Smooth muscle cell (in vitro differentiated cells): ENCODE results near the gene FMO5. TPM values are rescaled to one million over a fixed set of nuclear protein-coding genes. Genes with fewer than 3 reads are reported as not detected.

Source experiments
- DNase-seq: peaks from one replicate; lab custom pipeline; 2025; ENCODE audit not compliant: unreplicated experiment; lab: John Stamatoyannopoulos, UW
- H2AFZ ChIP-seq: fragments of 200-600 bp; sonication (generic); 2 replicates; pipeline ENCODE4 v1.6.0; 2016; ENCODE audit warnings: antibody characterized with exemption, low read depth, mild to moderate bottlenecking
- H3F3A ChIP-seq: fragments of 200-600 bp; sonication (generic); 2 replicates; pipeline ENCODE4 v1.6.0; 2017; ENCODE audit warnings: antibody characterized with exemption, low read depth
- H3K27ac ChIP-seq: fragments of 200-600 bp; sonication (generic); 2 replicates; pipeline ENCODE4 v1.5.1; 2016; ENCODE audit warnings: low read depth, mild to moderate bottlenecking
- H3K27me3 ChIP-seq: fragments of 200-600 bp; sonication (generic); 2 replicates; pipeline ENCODE4 v1.6.1; 2016; ENCODE audit warnings: low read depth, mild to moderate bottlenecking
- H3K36me3 ChIP-seq: fragments of 200-600 bp; sonication (generic); 2 replicates; pipeline ENCODE4 v1.5.1; 2016; ENCODE audit warnings: low read depth
- H3K4me1 ChIP-seq: fragments of 200-600 bp; sonication (generic); 2 replicates; pipeline ENCODE4 v1.5.1; 2016; ENCODE audit warnings: low read depth
- H3K4me2 ChIP-seq: fragments of 200-600 bp; sonication (generic); 2 replicates; pipeline ENCODE4 v1.6.0; 2016; ENCODE audit warnings: mild to moderate bottlenecking
- H3K4me3 ChIP-seq: fragments of 200-600 bp; sonication (generic); 2 replicates; pipeline ENCODE4 v1.5.1; 2016; ENCODE audit warnings: mild to moderate bottlenecking
- H3K79me2 ChIP-seq: fragments of 200-600 bp; sonication (generic); 2 replicates; pipeline ENCODE4 v1.6.0; 2016; ENCODE audit warnings: low read depth, mild to moderate bottlenecking
- H3K9ac ChIP-seq: fragments of 200-600 bp; sonication (generic); 2 replicates; pipeline ENCODE4 v1.6.0; 2016; ENCODE audit warnings: low read depth
- H3K9me3 ChIP-seq: fragments of 200-600 bp; sonication (generic); replicated peaks from 2 replicates; pipeline ENCODE4 v1.5.1; 2016; ENCODE audit warnings: low read depth
- H4K20me1 ChIP-seq: fragments of 200-600 bp; sonication (generic); 2 replicates; pipeline ENCODE4 v1.6.0; 2016; ENCODE audit warnings: low read depth
- WGBS: methylation state at CpG from one replicate; pipeline ENCODE4 v1.1.7; 2016; ENCODE audit warnings: low lambda C conversion rate; 5-methylcytosine and 5-hydroxymethylcytosine counted together
- polyA plus RNA-seq: library from polyadenylated mRNA; unstranded; fragments of >200 nt; fragmentation: Nextera tagmentation; extraction: Ambion mirVana; gene quantifications from 2 replicates; pipeline ENCODE4 v1.2.1, GENCODE V29; 2016
- total RNA-seq: library from RNA; depleted of rRNA; stranded (reverse); fragments of >200 nt; gene quantifications from 2 replicates; pipeline ENCODE4 v1.2.3, GENCODE V29; 2014
- TF ChIP-seq, protein P1 (sequence below): fragments of 200-600 bp; sonication (generic); IDR thresholded peaks from 2 replicates; pipeline ENCODE4 v1.5.1; 2017; ENCODE audit warnings: borderline replicate concordance, mild to moderate bottlenecking, antibody characterized with exemption; ENCODE audit not compliant: insufficient read depth, poor library complexity, severe bottlenecking

Gene FMO5
- total and polyA plus RNA-seq, 2 experiments from 2014 or later, result 0.49 to 1.9 TPM

GRCh38 chr1:147270721-147271120 lies 45.6 kb upstream of the FMO5 start:
- H3K4me3 ChIP-seq, result no peak overlapping the region
- H3K27ac ChIP-seq, result no peak overlapping the region
- no peaks in the 10 kb centered on the region for H3F3A ChIP-seq
- no peaks in the 10 kb centered on the region for H3K27me3 ChIP-seq
- H3K4me2 ChIP-seq, result no peak overlapping the region
- 95% methylated on average over 2 of the region's 2 CpGs for WGBS
- no peaks in the 10 kb centered on the region for H3K9me3 ChIP-seq
- no peaks in the 10 kb centered on the region for H3K4me1 ChIP-seq
- no peak overlapping the region for H3K9ac ChIP-seq
- no peaks in the 10 kb centered on the region for H3K79me2 ChIP-seq
- peaks cover 21% of the 10 kb centered on the region for H3K36me3 ChIP-seq
- H4K20me1 ChIP-seq, result no peaks in the 10 kb centered on the region
- TF ChIP-seq, protein P1, sequence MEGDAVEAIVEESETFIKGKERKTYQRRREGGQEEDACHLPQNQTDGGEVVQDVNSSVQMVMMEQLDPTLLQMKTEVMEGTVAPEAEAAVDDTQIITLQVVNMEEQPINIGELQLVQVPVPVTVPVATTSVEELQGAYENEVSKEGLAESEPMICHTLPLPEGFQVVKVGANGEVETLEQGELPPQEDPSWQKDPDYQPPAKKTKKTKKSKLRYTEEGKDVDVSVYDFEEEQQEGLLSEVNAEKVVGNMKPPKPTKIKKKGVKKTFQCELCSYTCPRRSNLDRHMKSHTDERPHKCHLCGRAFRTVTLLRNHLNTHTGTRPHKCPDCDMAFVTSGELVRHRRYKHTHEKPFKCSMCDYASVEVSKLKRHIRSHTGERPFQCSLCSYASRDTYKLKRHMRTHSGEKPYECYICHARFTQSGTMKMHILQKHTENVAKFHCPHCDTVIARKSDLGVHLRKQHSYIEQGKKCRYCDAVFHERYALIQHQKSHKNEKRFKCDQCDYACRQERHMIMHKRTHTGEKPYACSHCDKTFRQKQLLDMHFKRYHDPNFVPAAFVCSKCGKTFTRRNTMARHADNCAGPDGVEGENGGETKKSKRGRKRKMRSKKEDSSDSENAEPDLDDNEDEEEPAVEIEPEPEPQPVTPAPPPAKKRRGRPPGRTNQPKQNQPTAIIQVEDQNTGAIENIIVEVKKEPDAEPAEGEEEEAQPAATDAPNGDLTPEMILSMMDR, result no peak
- no peak overlapping the region for H2AFZ ChIP-seq
- no peak for DNase-seq

DNA sequence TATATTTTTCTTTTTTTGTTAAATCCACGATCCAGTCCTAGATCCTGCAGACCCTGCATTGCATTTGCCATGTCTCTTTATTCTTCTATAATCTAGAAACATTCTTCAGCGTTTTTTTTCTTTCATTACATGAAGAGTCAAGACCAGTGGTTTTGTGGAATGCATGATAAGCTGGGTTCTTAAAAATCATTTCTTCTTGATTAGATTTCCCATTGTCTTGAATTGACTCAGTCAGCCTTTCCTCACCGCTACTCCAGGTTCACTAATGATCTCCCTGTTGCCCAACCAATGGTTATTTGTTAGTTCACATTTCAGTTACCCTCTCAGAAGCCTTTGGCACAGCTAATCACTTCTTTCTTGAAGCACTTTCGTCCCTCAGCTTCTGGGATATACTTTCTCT lies 42.6 kb upstream of the FMO5 start:
- peaks cover 18% of the 10 kb centered on the region for H3K36me3 ChIP-seq
- no peaks in the 10 kb centered on the region for H3K79me2 ChIP-seq
- TF ChIP-seq, protein P1, result no peak
- H3K27ac ChIP-seq, result no peak overlapping the region
- WGBS, result 99% methylated on average over 4 of the region's 4 CpGs
- DNase-seq, result no peak
- no peak overlapping the region for H3K4me3 ChIP-seq
- H3K9me3 ChIP-seq, result no peaks in the 10 kb centered on the region
- no peak overlapping the region for H2AFZ ChIP-seq
- H3K4me1 ChIP-seq, result no peaks in the 10 kb centered on the region
- no peaks in the 10 kb centered on the region for H4K20me1 ChIP-seq
- no peak overlapping the region for H3K4me2 ChIP-seq
- no peaks in the 10 kb centered on the region for H3F3A ChIP-seq
- H3K27me3 ChIP-seq, result no peaks in the 10 kb centered on the region
- no peak overlapping the region for H3K9ac ChIP-seq

- H3K4me3 ChIP-seq, result no peak overlapping the region
- H3K27me3 ChIP-seq, result no peaks in the 10 kb centered on the region
- no peak overlapping the region for H3K4me2 ChIP-seq
- H3K9me3 ChIP-seq, result no peaks in the 10 kb centered on the region
- no peaks in the 10 kb centered on the region for H4K20me1 ChIP-seq
- 99% methylated on average over 5 of the region's 5 CpGs for WGBS
- TF ChIP-seq, protein P1, result no peak
- no peaks in the 10 kb centered on the region for H3K4me1 ChIP-seq
- H3F3A ChIP-seq, result no peaks in the 10 kb centered on the region
- H3K27ac ChIP-seq, result no peak overlapping the region
- DNase-seq, result no peak
- peaks cover 20% of the 10 kb centered on the region for H3K36me3 ChIP-seq
- H2AFZ ChIP-seq, result no peak overlapping the region
- H3K9ac ChIP-seq, result no peak overlapping the region
- no peaks in the 10 kb centered on the region for H3K79me2 ChIP-seq
Observed at GRCh38 chr1:147266381-147266780, 41.2 kb upstream of the FMO5 start.

DNA sequence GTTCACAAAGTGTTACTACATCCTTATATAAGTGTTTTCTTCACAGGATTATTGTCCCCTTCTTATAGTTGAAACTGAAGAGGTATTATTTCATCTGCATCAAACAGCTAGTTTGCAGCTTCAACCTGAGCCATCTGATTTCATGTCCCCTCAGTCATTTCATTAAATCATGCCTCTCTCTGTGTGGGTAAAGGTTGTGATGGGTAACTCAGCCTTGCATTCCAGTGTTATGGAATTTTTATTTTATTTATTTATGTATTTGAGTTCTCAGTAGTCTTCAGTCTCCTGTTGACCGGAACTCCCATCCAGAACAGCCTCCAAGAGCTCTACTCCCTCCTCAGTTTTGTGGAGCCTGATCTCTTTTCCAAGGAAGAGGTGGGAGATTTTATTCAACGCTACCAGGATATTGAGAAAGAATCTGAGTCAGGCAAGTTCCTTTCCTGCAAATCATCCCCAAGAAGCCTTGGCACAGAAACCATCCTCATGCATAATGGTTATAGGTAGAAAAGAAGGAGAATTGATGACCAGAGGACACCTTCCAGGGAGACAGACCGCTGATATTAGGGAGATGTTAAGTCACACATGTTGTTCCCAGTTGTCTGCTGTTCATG lies 39.1 kb upstream of the FMO5 start:
- Histone ChIP-seq H3K4me3 (no peak overlapping the region), H3K79me2 (no peaks in the 10 kb centered on the region), H4K20me1 (no peaks in the 10 kb centered on the region), H3K9me3 (no peaks in the 10 kb centered on the region), H3K27me3 (no peaks in the 10 kb centered on the region), H3K27ac (no peak overlapping the region), H3K36me3 (peaks cover 25% of the 10 kb centered on the region), H3K4me2 (no peak overlapping the region), H3K9ac (no peak overlapping the region), H3K4me1 (no peaks in the 10 kb centered on the region), H3F3A (no peaks in the 10 kb centered on the region), H2AFZ (no peak overlapping the region)
- WGBS, result 84% methylated on average over 3 of the region's 3 CpGs
- DNase-seq, result no peak
- TF ChIP-seq, protein P1, result no peak
